ENCODE measurements around the gene DNAH10.
"Not testable (repeated sequence)": the region's sequence is repeated elsewhere in the genome, so short reads cannot be mapped to it uniquely, and the experiment has no call there.

Gene DNAH10

GRCh38 chr12:123936471-123936870, 174.4 kb downstream of the DNAH10 start:
- no peak for DNase-seq (ENCODE audit: low read depth)

- no peak for DNase-seq (ENCODE audit: low read depth)
Measured at GRCh38 chr12:123936956-123937706, 175.0 kb downstream of the DNAH10 start.

- DNase-seq (ENCODE audit: low read depth): peak; percentile 46
Measured at GRCh38 chr12:123937707-123938591, 175.8 kb downstream of the DNAH10 start.

GRCh38 chr12:123938679-123939480, 176.8 kb downstream of the DNAH10 start:
- peak; percentile 15 for DNase-seq (ENCODE audit: low read depth)

- DNase-seq (ENCODE audit: low read depth): no peak
Measured at GRCh38 chr12:123939716-123940626, 177.9 kb downstream of the DNAH10 start.

GRCh38 chr12:123940627-123940966, 178.5 kb downstream of the DNAH10 start:
- no peak for DNase-seq (ENCODE audit: low read depth)

- DNase-seq (ENCODE audit: low read depth): no peak
Measured at GRCh38 chr12:123941000-123941399, 178.9 kb downstream of the DNAH10 start.

GRCh38 chr12:123941624-123942237, 179.6 kb downstream of the DNAH10 start:
- DNase-seq (ENCODE audit: low read depth): no peak

- peak; percentile 92 for DNase-seq (ENCODE audit: low read depth)
Measured at GRCh38 chr12:123942238-123942653, 180.1 kb downstream of the DNAH10 start.

GRCh38 chr12:123942911-123943648, 181.0 kb downstream of the DNAH10 start:
- DNase-seq (ENCODE audit: low read depth): peak; percentile 16

- no peak for DNase-seq (ENCODE audit: low read depth)
Measured at GRCh38 chr12:123943816-123944215, 181.7 kb downstream of the DNAH10 start.

- DNase-seq (ENCODE audit: low read depth): no peak
Measured at GRCh38 chr12:123944696-123945095, 182.6 kb downstream of the DNAH10 start.

- DNase-seq (ENCODE audit: low read depth): no peak
Measured at GRCh38 chr12:123945287-123946151, 183.4 kb downstream of the DNAH10 start.

GRCh38 chr12:123946152-123946515, 184.0 kb downstream of the DNAH10 start:
- no peak for DNase-seq (ENCODE audit: low read depth)

- DNase-seq (ENCODE audit: low read depth): not testable (repeated sequence)
Measured at GRCh38 chr12:123946516-123947505, 184.7 kb downstream of the DNAH10 start.

- not testable (repeated sequence) for DNase-seq (ENCODE audit: low read depth)
Measured at GRCh38 chr12:123947531-123947930, 185.4 kb downstream of the DNAH10 start.

- no peak for DNase-seq (ENCODE audit: low read depth)
Measured at GRCh38 chr12:123948401-123948795, 186.3 kb downstream of the DNAH10 start.
